Ascending aorta (tissue), 2 donors: ENCODE data around the gene DOCK2. TPM values are rescaled to one million over a fixed set of nuclear protein-coding genes. Genes with fewer than 3 reads are reported as not detected.

Source experiments
- DNase-seq, 2 donors: peaks; one replicate each; pipeline ENCODE4 v3.0.0-alpha.2; 2019; ENCODE audit warnings: low spot score in 2 of 2
- H3K27ac ChIP-seq, 2 donors: fragments of 200-600 bp; sonication (generic); one replicate each; pipeline ENCODE4 v1.5.1; 2016 to 2017; ENCODE audit warnings: mild to moderate bottlenecking in 1 of 2
- H3K27me3 ChIP-seq: fragments of 200-600 bp; sonication (generic); one replicate; pipeline ENCODE4 v1.5.1; 2017
- H3K36me3 ChIP-seq, 2 donors: fragments of 200-600 bp; sonication (generic); one replicate each; pipeline ENCODE4 v1.5.1; 2016
- H3K4me1 ChIP-seq, 2 donors: fragments of 200-600 bp; sonication (generic); one replicate each; pipeline ENCODE4 v1.5.1; 2016 to 2017; ENCODE audit warnings: mild to moderate bottlenecking in 1 of 2
- H3K4me3 ChIP-seq, 2 donors: fragments of 200-600 bp; sonication (generic); one replicate each; pipeline ENCODE4 v1.5.1; 2016 to 2017; ENCODE audit warnings: mild to moderate bottlenecking in 1 of 2
- H3K9me3 ChIP-seq, 2 donors: fragments of 200-600 bp; sonication (generic); one replicate each; pipeline ENCODE4 v1.5.1; 2016
- intact Hi-C: fragments of 100-400 bp; cut with DNase I; formaldehyde crosslinking; loops from one replicate; pipeline ENCODE4 v1.15.1; 2023
- total RNA-seq: library from RNA; depleted of rRNA; stranded (reverse); fragments of >200 nt; gene quantifications from one replicate; pipeline ENCODE4 v1.1.0, GENCODE V29; 2016
- TF ChIP-seq, protein P1 (sequence below), 3 experiments: fragments of 200-600 bp in 2 of 3; fragments of 450-650 bp in 1 of 3; sonication (generic) in 2 of 3; IDR thresholded peaks; one replicate each; pipeline ENCODE4 v1.5.1; 2016 to 2019; ENCODE audit warnings: antibody characterized with exemption in 3 of 3, mild to moderate bottlenecking in 1 of 3, moderate library complexity in 1 of 3

Gene DOCK2
- total RNA-seq, 1 donor from 2014 or later = 33.1 TPM

DNA sequence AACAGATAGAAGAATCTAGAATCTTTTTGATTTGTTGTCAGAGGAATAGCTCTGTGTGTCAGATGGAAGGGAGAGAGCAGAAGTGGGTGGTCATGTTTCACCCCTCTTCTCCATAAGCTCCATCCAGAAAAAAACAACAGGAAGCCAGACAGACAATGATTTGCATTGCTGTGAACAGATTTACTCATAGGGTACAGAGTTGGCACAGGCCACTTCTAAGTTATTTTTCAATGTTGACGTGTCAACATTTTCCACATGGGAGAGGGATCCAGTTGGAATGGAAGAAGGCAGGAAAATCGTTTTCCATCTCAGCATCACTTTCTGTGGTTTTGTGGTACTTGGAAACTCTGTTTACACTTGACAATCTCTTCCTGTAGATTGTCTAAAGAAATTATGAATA is 256.5 kb downstream of the DOCK2 start:
- Histone ChIP-seq H3K27ac (no peak overlapping the region), H3K4me1 (no peaks in the 10 kb centered on the region), H3K36me3 (no peaks in the 10 kb centered on the region), H3K4me3 (no peak overlapping the region), H3K27me3 (no peaks in the 10 kb centered on the region), H3K9me3 (no peaks in the 10 kb centered on the region)
- no peak for DNase-seq
- TF ChIP-seq, protein P1, sequence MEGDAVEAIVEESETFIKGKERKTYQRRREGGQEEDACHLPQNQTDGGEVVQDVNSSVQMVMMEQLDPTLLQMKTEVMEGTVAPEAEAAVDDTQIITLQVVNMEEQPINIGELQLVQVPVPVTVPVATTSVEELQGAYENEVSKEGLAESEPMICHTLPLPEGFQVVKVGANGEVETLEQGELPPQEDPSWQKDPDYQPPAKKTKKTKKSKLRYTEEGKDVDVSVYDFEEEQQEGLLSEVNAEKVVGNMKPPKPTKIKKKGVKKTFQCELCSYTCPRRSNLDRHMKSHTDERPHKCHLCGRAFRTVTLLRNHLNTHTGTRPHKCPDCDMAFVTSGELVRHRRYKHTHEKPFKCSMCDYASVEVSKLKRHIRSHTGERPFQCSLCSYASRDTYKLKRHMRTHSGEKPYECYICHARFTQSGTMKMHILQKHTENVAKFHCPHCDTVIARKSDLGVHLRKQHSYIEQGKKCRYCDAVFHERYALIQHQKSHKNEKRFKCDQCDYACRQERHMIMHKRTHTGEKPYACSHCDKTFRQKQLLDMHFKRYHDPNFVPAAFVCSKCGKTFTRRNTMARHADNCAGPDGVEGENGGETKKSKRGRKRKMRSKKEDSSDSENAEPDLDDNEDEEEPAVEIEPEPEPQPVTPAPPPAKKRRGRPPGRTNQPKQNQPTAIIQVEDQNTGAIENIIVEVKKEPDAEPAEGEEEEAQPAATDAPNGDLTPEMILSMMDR (IDR thresholded peaks at IDR 0.05) = no peak
- intact Hi-C loops = no loop called here

- H3K27ac ChIP-seq = no peak overlapping the region
- H3K4me1 ChIP-seq = no peaks in the 10 kb centered on the region
- no peak overlapping the region for H3K4me3 ChIP-seq
- TF ChIP-seq, protein P1 (IDR thresholded peaks at IDR 0.05) = no peak
- no peaks in the 10 kb centered on the region for H3K9me3 ChIP-seq
- H3K27me3 ChIP-seq = no peaks in the 10 kb centered on the region
- no peaks in the 10 kb centered on the region for H3K36me3 ChIP-seq
- intact Hi-C loops = no loop called here
- DNase-seq = no peak
Measured at GRCh38 chr5:169895926-169896325, 258.9 kb downstream of the DOCK2 start.

- intact Hi-C loops = no loop called here
- no peaks in the 10 kb centered on the region for H3K36me3 ChIP-seq
- no peak overlapping the region for H3K4me3 ChIP-seq
- H3K27me3 ChIP-seq = no peaks in the 10 kb centered on the region
- TF ChIP-seq, protein P1 (IDR thresholded peaks at IDR 0.05) = no peak
- no peaks in the 10 kb centered on the region for H3K4me1 ChIP-seq
- H3K9me3 ChIP-seq = no peaks in the 10 kb centered on the region
- no peak for DNase-seq
- H3K27ac ChIP-seq = no peak overlapping the region
Measured at GRCh38 chr5:169897481-169897880, 260.4 kb downstream of the DOCK2 start.

DNA sequence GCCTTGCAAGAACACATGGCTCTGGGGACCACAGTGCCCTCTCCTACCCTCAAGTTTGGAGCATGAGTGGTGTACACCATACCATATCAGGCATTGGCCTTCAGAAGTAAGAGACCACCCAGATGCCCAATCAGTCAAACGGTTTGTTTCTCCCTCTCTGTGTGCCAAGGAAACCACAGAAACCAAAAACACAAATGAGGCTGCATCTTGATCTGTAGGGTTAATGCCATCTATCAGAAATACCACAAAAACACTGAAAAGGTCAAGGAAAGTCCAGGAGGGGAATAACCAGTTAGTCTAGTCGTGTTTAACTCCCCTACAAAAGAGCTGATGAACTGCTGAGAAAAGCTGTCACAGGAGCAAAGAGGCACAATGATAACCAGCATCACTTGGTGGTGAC is 264.8 kb downstream of the DOCK2 start:
- TF ChIP-seq, protein P1 (IDR thresholded peaks at IDR 0.05) = no peak

DNA sequence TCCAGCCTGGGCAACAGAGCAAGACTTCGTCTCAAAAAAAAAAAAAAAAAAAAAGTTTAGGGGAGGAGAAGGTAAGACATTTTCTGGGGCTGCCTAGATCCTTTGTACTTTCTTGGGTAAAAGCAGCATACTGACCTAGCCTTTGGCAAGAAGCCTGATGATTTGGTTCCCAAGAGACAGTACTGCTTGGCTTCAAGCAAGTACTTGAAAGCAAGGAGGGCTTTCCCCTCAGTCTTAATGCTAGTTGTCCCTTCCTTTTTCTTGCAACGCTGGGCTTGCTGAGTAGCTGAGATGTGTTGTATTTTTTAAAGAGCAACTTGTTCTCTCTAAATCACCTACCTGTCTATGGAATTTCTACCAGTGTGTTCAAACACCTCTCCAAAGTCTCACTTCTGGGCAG is 267.0 kb downstream of the DOCK2 start:
- intact Hi-C loops = no loop called here
- Histone ChIP-seq H3K27me3 (no peaks in the 10 kb centered on the region), H3K27ac (no peak overlapping the region), H3K4me3 (no peak overlapping the region), H3K36me3 (no peaks in the 10 kb centered on the region), H3K9me3 (no peaks in the 10 kb centered on the region), H3K4me1 (no peaks in the 10 kb centered on the region)
- no peak for DNase-seq
- TF ChIP-seq, protein P1 (IDR thresholded peaks at IDR 0.05) = no peak

More for the DNA sequence above, 264.8 kb downstream of the DOCK2 start:
- no peak for DNase-seq
- intact Hi-C loops = no loop called here
- no peak overlapping the region for H3K27ac ChIP-seq
- H3K4me1 ChIP-seq = no peaks in the 10 kb centered on the region
- H3K36me3 ChIP-seq = no peaks in the 10 kb centered on the region
- no peaks in the 10 kb centered on the region for H3K27me3 ChIP-seq
- H3K4me3 ChIP-seq = no peak overlapping the region
- no peaks in the 10 kb centered on the region for H3K9me3 ChIP-seq

DNA sequence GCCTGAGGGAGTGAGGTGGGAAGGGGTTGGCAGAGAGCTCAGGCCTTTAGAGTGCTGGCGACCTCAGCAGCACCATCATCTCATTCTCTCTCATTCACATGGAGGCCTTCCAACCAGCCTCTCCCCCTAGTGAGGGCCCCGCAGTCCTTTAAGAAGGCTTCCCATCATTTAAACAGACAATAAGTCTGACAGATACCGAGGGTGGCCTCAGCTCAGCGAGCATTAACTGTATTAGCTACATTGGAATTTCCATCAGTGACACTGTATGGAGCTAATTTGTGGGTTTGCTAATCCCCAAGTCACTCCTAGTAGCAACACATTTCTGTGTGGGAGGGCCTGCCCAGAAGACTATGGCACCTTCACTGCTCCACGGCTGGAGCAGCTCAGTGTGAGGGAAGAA is 267.4 kb downstream of the DOCK2 start:
- TF ChIP-seq, protein P1 (IDR thresholded peaks at IDR 0.05) = no peak
- Histone ChIP-seq H3K27ac (no peak overlapping the region), H3K4me1 (no peaks in the 10 kb centered on the region), H3K9me3 (no peaks in the 10 kb centered on the region), H3K4me3 (no peak overlapping the region), H3K36me3 (no peaks in the 10 kb centered on the region), H3K27me3 (no peaks in the 10 kb centered on the region)
- DNase-seq = no peak
- intact Hi-C loops = no loop called here
